Calu3 (cell line): ENCODE data around the gene WDR37. TPM values are rescaled to one million over a fixed set of nuclear protein-coding genes. Genes with fewer than 3 reads are reported as not detected.

Experiments
- BruUV-seq: library from RNA; stranded (reverse); fragments of 400-500 nt; replicated peaks from 2 replicates; lab custom pipeline; 2021; lab: Mats Ljungman, UMichigan
- CTCF ChIA-PET: fragments of 300-600 bp; sonication (Branson Sonifier 250); formaldehyde crosslinking; loops from one replicate; lab custom pipeline; 2022; ENCODE audit warnings: antibody characterized with exemption; lab: Charles Lee
- DNase-seq: peaks from one replicate; pipeline ENCODE4 v3.0.0; 2022
- H3K27ac Mint-ChIP-seq: one replicate; pipeline ENCODE4 v1.8.0; 2022; ENCODE audit warnings: mixed read lengths; ENCODE audit not compliant: unreplicated experiment
- H3K27me3 Mint-ChIP-seq: one replicate; pipeline ENCODE4 v1.8.0; 2022; ENCODE audit warnings: mixed read lengths; ENCODE audit not compliant: unreplicated experiment
- H3K36me3 Mint-ChIP-seq: one replicate; pipeline ENCODE4 v1.8.0; 2022; ENCODE audit warnings: mild to moderate bottlenecking, moderate library complexity, mixed read lengths; ENCODE audit not compliant: insufficient read depth, unreplicated experiment
- H3K4me1 Mint-ChIP-seq: one replicate; pipeline ENCODE4 v1.8.0; 2022; ENCODE audit warnings: mild to moderate bottlenecking, low read depth, mixed read lengths; ENCODE audit not compliant: unreplicated experiment
- H3K4me3 Mint-ChIP-seq: one replicate; pipeline ENCODE4 v1.8.0; 2022; ENCODE audit warnings: mild to moderate bottlenecking, low read depth, moderate library complexity, mixed read lengths; ENCODE audit not compliant: unreplicated experiment
- H3K9me3 Mint-ChIP-seq: one replicate; pipeline ENCODE4 v1.8.0; 2022; ENCODE audit warnings: low read depth, mixed read lengths; ENCODE audit not compliant: unreplicated experiment
- CTCF ChIP-seq: fragments of 200-600 bp; IDR thresholded peaks from one replicate; pipeline ENCODE4 v1.8.0; 2022; ENCODE audit warnings: antibody characterized with exemption; ENCODE audit not compliant: unreplicated experiment
- intact Hi-C: fragments of 100-400 bp; cut with micrococcal nuclease; formaldehyde crosslinking; loops from one replicate; pipeline ENCODE4 v1.10.0; 2022; ENCODE audit not compliant: unreplicated experiment
- total RNA-seq: library from RNA; stranded (reverse); gene quantifications from 2 replicates; pipeline ENCODE4 v1.2.3, GENCODE V29; 2022

The WDR37 gene
- total RNA-seq, 1 experiment from 2014 or later, result 17.8 TPM

DNA sequence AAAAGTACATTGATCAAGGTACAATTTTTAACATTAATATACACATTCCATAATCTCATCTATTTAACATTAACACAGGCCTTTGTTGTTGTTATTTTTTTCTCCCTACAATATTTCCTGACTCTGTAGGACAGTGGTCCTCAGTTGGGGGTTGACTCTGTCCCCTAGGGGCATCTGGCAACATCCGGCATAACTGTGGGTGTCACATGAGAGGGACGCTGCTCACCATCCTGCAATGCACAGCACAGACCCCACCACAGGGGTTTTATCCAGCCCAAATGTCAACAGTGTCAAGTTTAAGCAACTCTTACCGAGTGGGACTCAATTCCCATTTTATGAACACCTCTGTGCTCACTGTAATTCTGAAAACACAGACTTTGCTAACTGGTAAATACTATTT, 16.1 kb upstream of the WDR37 start:
- BruUV-seq, result no TSS peak
- no peak for DNase-seq
- H3K4me1 Mint-ChIP-seq, result peaks cover 20% of the 10 kb centered on the region
- TF ChIP-seq CTCF, result no peak
- H3K4me3 Mint-ChIP-seq, result no peak overlapping the region
- no peaks in the 10 kb centered on the region for H3K9me3 Mint-ChIP-seq
- peaks cover 82% of the 10 kb centered on the region for H3K36me3 Mint-ChIP-seq
- intact Hi-C loops, result no loop called here
- H3K27me3 Mint-ChIP-seq, result no peaks in the 10 kb centered on the region
- CTCF ChIA-PET, result no interaction called here
- H3K27ac Mint-ChIP-seq, result no peak overlapping the region

DNA sequence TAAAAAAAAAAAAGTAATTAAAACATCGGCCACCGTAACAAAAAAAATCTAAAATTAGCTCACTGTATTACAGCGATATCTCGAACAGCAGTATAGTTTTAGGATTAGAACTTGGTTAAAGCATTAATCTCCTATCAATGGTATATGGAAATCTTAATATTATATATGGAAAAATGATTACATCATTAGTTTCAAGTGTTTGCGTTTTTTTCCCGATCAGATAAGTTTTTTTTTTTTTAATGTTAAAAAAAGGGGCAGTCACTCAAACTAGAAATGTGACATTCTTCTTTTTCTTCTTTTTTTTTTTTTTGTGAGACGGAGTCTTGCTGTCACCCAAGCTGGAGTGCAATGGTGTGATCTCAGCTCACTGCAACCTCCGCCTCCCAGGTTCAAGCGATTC, 14.7 kb upstream of the WDR37 start:
- DNase-seq, result no peak
- Mint-ChIP-seq H3K4me3 (no peak overlapping the region), H3K27me3 (no peaks in the 10 kb centered on the region), H3K27ac (no peak overlapping the region), H3K9me3 (no peaks in the 10 kb centered on the region), H3K4me1 (peaks cover 29% of the 10 kb centered on the region), H3K36me3 (peaks cover 82% of the 10 kb centered on the region)
- intact Hi-C loops, result no loop called here
- CTCF ChIA-PET, result interaction anchor here (0.7 kb wide), 1 partner anchor 18 kb away, joined by 4 read pairs; no protein-coding TSS in a partner anchor
- TF ChIP-seq CTCF, result no peak
- no TSS peak for BruUV-seq

DNA sequence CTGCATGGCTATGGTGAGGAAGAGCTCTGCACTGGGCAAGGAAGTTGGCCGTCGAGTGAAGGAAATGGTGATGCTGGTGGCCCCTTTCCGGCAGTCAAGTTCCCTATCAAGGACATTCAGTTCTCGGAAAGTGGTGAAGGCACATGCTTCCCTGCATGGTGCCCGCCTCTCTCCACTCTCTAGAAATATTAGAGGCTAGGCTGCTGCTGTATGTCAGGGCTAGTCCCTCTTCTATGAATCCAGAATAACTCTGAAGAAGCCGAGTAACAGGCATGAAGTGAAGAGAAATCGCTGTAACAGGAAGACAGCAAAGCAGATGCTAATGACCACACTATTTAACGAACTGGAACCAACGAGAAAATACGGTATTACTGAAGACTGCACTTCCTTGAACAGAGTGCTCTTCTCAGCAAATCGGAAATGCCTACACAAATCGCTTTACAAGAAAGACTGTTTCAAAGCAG, 12.6 kb upstream of the WDR37 start:
- Mint-ChIP-seq H3K27ac (peak overlapping the region; percentile 74), H3K27me3 (no peaks in the 10 kb centered on the region), H3K4me3 (no peak overlapping the region), H3K4me1 (peaks cover 34% of the 10 kb centered on the region), H3K9me3 (no peaks in the 10 kb centered on the region), H3K36me3 (peaks cover 76% of the 10 kb centered on the region)
- intact Hi-C loops, result no loop called here
- no TSS peak for BruUV-seq
- no peak for DNase-seq
- no peak for TF ChIP-seq CTCF
- CTCF ChIA-PET, result no interaction called here

DNA sequence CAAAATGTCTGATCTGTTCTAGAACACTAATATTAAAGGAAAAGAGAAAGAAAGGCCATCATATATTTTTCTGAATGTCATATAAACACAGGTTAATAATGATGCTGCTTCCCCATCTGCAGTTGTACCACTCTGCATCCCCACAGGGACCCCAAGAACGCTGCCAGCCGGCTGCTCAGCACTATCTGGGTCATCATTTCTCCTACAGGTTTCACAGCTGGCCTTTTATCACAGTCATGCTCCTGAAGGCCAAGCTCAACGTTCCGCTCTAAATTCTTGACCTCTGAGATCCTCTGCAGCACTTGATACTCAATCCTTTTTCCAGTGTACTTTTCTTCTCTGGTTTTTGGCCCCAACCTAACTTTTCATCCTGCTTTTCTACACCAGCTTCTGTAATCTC, 12.0 kb upstream of the WDR37 start:
- peak overlapping the region; percentile 74 for H3K27ac Mint-ChIP-seq
- DNase-seq, result no peak
- no TSS peak for BruUV-seq
- intact Hi-C loops, result no loop called here
- peaks cover 80% of the 10 kb centered on the region for H3K36me3 Mint-ChIP-seq
- H3K27me3 Mint-ChIP-seq, result no peaks in the 10 kb centered on the region
- H3K4me1 Mint-ChIP-seq, result peaks cover 34% of the 10 kb centered on the region
- H3K4me3 Mint-ChIP-seq, result peak overlapping the region; percentile 57
- TF ChIP-seq CTCF, result no peak
- H3K9me3 Mint-ChIP-seq, result no peaks in the 10 kb centered on the region
- CTCF ChIA-PET, result no interaction called here
